ENCODE results near the gene ITGA6. TPM values are rescaled to one million over a fixed set of nuclear protein-coding genes. Genes with fewer than 3 reads are reported as not detected.

ITGA6 gene
- total RNA-seq, 1 donor from 2014 or later, result 71.6 TPM

- DNase-seq (ENCODE audit: low spot score), result no peak
Observed at GRCh38 chr2:172464400-172465129, 37.2 kb downstream of the ITGA6 start.

GRCh38 chr2:172465417-172466334 lies 38.3 kb downstream of the ITGA6 start:
- no peak for DNase-seq (ENCODE audit: low spot score)

- DNase-seq (ENCODE audit: low spot score), result no peak
Observed at GRCh38 chr2:172467382-172467781, 40.0 kb downstream of the ITGA6 start.

GRCh38 chr2:172470958-172471922 lies 43.9 kb downstream of the ITGA6 start:
- no peak for DNase-seq (ENCODE audit: low spot score)

GRCh38 chr2:172472446-172473033 lies 45.2 kb downstream of the ITGA6 start:
- DNase-seq (ENCODE audit: low spot score), result no peak

GRCh38 chr2:172473167-172473566 lies 45.8 kb downstream of the ITGA6 start:
- no peak for DNase-seq (ENCODE audit: low spot score)

GRCh38 chr2:172478353-172478752 lies 51.0 kb downstream of the ITGA6 start:
- DNase-seq (ENCODE audit: low spot score), result no peak

- no peak for DNase-seq (ENCODE audit: low spot score)
Observed at GRCh38 chr2:172480301-172481218, 53.2 kb downstream of the ITGA6 start.

- no peak for DNase-seq (ENCODE audit: low spot score)
Observed at GRCh38 chr2:172481507-172482262, 54.3 kb downstream of the ITGA6 start.

GRCh38 chr2:172484253-172484652 lies 56.9 kb downstream of the ITGA6 start:
- no peak for DNase-seq (ENCODE audit: low spot score)

GRCh38 chr2:172484706-172485105 lies 57.3 kb downstream of the ITGA6 start:
- no peak for DNase-seq (ENCODE audit: low spot score)

- no peak for DNase-seq (ENCODE audit: low spot score)
Observed at GRCh38 chr2:172488556-172488955, 61.2 kb downstream of the ITGA6 start.

- DNase-seq (ENCODE audit: low spot score), result no peak
Observed at GRCh38 chr2:172489681-172490080, 62.3 kb downstream of the ITGA6 start.

- DNase-seq (ENCODE audit: low spot score), result no peak
Observed at GRCh38 chr2:172496160-172496608, 68.8 kb downstream of the ITGA6 start.

GRCh38 chr2:172507199-172507598 lies 79.8 kb downstream of the ITGA6 start:
- no peak for DNase-seq (ENCODE audit: low spot score)

- DNase-seq (ENCODE audit: low spot score), result no peak
Observed at GRCh38 chr2:172510088-172510487, 82.7 kb downstream of the ITGA6 start.

GRCh38 chr2:172510548-172510947 lies 83.2 kb downstream of the ITGA6 start:
- DNase-seq (ENCODE audit: low spot score), result no peak

GRCh38 chr2:172512810-172513523 lies 85.6 kb downstream of the ITGA6 start:
- DNase-seq (ENCODE audit: low spot score), result no peak
